ENCODE data around the gene DDR2.
"Not testable (repeated sequence)": the region's sequence is repeated elsewhere in the genome, so short reads cannot be mapped to it uniquely, and the experiment has no call there.

Gene DDR2

GRCh38 chr1:162728573-162728972 is 96.3 kb downstream of the DDR2 start:
- DNase-seq, result no peak

GRCh38 chr1:162729195-162729774 is 97.0 kb downstream of the DDR2 start:
- not testable (repeated sequence) for DNase-seq

- no peak for DNase-seq
Observed at GRCh38 chr1:162732094-162732493, 99.8 kb downstream of the DDR2 start.

- peak; percentile 69 for DNase-seq
Observed at GRCh38 chr1:162732566-162733335, 100.5 kb downstream of the DDR2 start.

- DNase-seq, result no peak
Observed at GRCh38 chr1:162733336-162733590, 101.0 kb downstream of the DDR2 start.

- no peak for DNase-seq
Observed at GRCh38 chr1:162734047-162734446, 101.8 kb downstream of the DDR2 start.

- DNase-seq, result no peak
Observed at GRCh38 chr1:162736184-162736583, 103.9 kb downstream of the DDR2 start.

- no peak for DNase-seq
Observed at GRCh38 chr1:162736633-162737067, 104.4 kb downstream of the DDR2 start.

GRCh38 chr1:162740755-162741154 is 108.5 kb downstream of the DDR2 start:
- no peak for DNase-seq

GRCh38 chr1:162741574-162741973 is 109.3 kb downstream of the DDR2 start:
- DNase-seq, result no peak

GRCh38 chr1:162746264-162746942 is 114.1 kb downstream of the DDR2 start:
- DNase-seq, result not testable (repeated sequence)

GRCh38 chr1:162753001-162753658 is 120.9 kb downstream of the DDR2 start:
- DNase-seq, result no peak

GRCh38 chr1:162753998-162754585 is 121.8 kb downstream of the DDR2 start:
- DNase-seq, result no peak

GRCh38 chr1:162755306-162755705 is 123.0 kb downstream of the DDR2 start:
- DNase-seq, result no peak

GRCh38 chr1:162756523-162756922 is 124.3 kb downstream of the DDR2 start:
- no peak for DNase-seq

GRCh38 chr1:162757476-162757875 is 125.2 kb downstream of the DDR2 start:
- DNase-seq, result no peak

- no peak for DNase-seq
Observed at GRCh38 chr1:162765788-162766187, 133.5 kb downstream of the DDR2 start.

- no peak for DNase-seq
Observed at GRCh38 chr1:162772571-162773154, 140.4 kb downstream of the DDR2 start.

- no peak for DNase-seq
Observed at GRCh38 chr1:162774007-162774406, 141.7 kb downstream of the DDR2 start.

GRCh38 chr1:162779043-162779442 is 146.8 kb downstream of the DDR2 start:
- DNase-seq, result no peak

GRCh38 chr1:162782671-162783070 is 150.4 kb downstream of the DDR2 start:
- DNase-seq, result no peak

GRCh38 chr1:162784926-162785325 is 152.7 kb downstream of the DDR2 start:
- not testable (repeated sequence) for DNase-seq

- DNase-seq, result not testable (repeated sequence)
Observed at GRCh38 chr1:162788783-162789182, 156.5 kb downstream of the DDR2 start.
